Nephron (organoid): ENCODE results near the gene FAM114A1.

ENCODE experiments used
- H3K27ac Mint-ChIP-seq, 3 experiments: 2 replicates each; pipeline ENCODE4 v1.8.0; 2020; ENCODE audit warnings: mixed read lengths in 3 of 3, mild to moderate bottlenecking in 2 of 3, moderate library complexity in 1 of 3
- H3K27me3 Mint-ChIP-seq: 2 replicates; pipeline ENCODE4 v1.8.0; 2021; ENCODE audit warnings: low read depth, mild to moderate bottlenecking, moderate library complexity, mixed read lengths
- H3K36me3 Mint-ChIP-seq: 2 replicates; pipeline ENCODE4 v1.8.0; 2020; ENCODE audit warnings: low read depth, mixed read lengths
- H3K4me1 Mint-ChIP-seq: 2 replicates; pipeline ENCODE4 v1.8.0; 2020; ENCODE audit warnings: mixed read lengths
- H3K4me3 Mint-ChIP-seq, 3 experiments: 2 replicates each; pipeline ENCODE4 v1.8.0; 2020; ENCODE audit warnings: mild to moderate bottlenecking in 3 of 3, mixed read lengths in 3 of 3, moderate library complexity in 2 of 3
- H3K9me3 Mint-ChIP-seq: 2 replicates; pipeline ENCODE4 v1.8.0; 2020; ENCODE audit warnings: mixed read lengths
- TF ChIP-seq, protein P1 (sequence below), 3 experiments: fragments of 200-600 bp; sonication (generic); IDR thresholded peaks; one replicate each; pipeline ENCODE4 v1.5.0; 2021; ENCODE audit warnings: antibody characterized with exemption in 3 of 3; ENCODE audit not compliant: unreplicated experiment in 3 of 3

FAM114A1 gene

GRCh38 chr4:38904682-38905081 is 37.1 kb downstream of the FAM114A1 start:
- no peaks in the 10 kb centered on the region for H3K9me3 Mint-ChIP-seq
- TF ChIP-seq, protein P1, sequence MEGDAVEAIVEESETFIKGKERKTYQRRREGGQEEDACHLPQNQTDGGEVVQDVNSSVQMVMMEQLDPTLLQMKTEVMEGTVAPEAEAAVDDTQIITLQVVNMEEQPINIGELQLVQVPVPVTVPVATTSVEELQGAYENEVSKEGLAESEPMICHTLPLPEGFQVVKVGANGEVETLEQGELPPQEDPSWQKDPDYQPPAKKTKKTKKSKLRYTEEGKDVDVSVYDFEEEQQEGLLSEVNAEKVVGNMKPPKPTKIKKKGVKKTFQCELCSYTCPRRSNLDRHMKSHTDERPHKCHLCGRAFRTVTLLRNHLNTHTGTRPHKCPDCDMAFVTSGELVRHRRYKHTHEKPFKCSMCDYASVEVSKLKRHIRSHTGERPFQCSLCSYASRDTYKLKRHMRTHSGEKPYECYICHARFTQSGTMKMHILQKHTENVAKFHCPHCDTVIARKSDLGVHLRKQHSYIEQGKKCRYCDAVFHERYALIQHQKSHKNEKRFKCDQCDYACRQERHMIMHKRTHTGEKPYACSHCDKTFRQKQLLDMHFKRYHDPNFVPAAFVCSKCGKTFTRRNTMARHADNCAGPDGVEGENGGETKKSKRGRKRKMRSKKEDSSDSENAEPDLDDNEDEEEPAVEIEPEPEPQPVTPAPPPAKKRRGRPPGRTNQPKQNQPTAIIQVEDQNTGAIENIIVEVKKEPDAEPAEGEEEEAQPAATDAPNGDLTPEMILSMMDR (IDR thresholded peaks at IDR 0.05; ENCODE audit: unreplicated experiment in 3 of 3): no peak
- peak overlapping the region in 2 of 3 experiments; percentile 34 to 71 for H3K27ac Mint-ChIP-seq
- peaks cover 15% of the 10 kb centered on the region for H3K4me1 Mint-ChIP-seq
- H3K4me3 Mint-ChIP-seq: no peak overlapping the region
- peaks cover 34% of the 10 kb centered on the region for H3K36me3 Mint-ChIP-seq
- no peaks in the 10 kb centered on the region for H3K27me3 Mint-ChIP-seq

- Mint-ChIP-seq H3K27ac (peak overlapping the region; percentile 85 to 89 (median 86)), H3K4me1 (peaks cover 15% of the 10 kb centered on the region), H3K36me3 (peaks cover 45% of the 10 kb centered on the region), H3K4me3 (no peak overlapping the region), H3K9me3 (no peaks in the 10 kb centered on the region), H3K27me3 (no peaks in the 10 kb centered on the region)
- TF ChIP-seq, protein P1 (IDR thresholded peaks at IDR 0.05; ENCODE audit: unreplicated experiment in 3 of 3): no peak
Observed at GRCh38 chr4:38905652-38906385, 38.2 kb downstream of the FAM114A1 start.

DNA sequence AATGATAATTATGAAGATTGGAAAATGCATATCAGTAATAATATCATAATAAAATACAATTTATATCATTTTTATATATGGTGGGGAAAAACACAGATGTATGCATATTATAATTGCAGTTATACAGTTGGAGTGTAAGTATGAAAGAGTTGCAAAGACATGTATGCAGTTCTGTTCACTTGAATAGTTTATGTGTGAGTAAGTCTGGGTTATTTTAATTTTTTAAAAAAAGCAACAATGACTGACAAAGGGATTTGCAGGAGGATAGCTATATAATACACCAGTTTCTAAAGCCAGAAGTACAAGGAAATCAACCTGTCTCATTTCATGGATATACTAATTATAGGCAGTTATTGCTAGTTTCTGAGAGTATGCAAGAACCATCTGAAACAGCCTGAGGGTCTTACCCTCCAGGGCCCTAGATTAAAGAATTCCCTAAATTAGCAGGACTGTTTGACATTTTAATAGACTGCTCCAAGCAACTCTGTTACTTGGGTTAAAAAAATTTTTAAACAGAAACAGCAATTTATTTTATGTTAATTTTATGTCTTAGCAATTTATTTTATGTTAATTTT is 40.2 kb downstream of the FAM114A1 start:
- peaks cover 15% of the 10 kb centered on the region for H3K4me1 Mint-ChIP-seq
- no peaks in the 10 kb centered on the region for H3K27me3 Mint-ChIP-seq
- TF ChIP-seq, protein P1 (IDR thresholded peaks at IDR 0.05; ENCODE audit: unreplicated experiment in 3 of 3): no peak
- H3K36me3 Mint-ChIP-seq: peaks cover 60% of the 10 kb centered on the region
- H3K9me3 Mint-ChIP-seq: no peaks in the 10 kb centered on the region
- H3K27ac Mint-ChIP-seq: no peak overlapping the region
- H3K4me3 Mint-ChIP-seq: no peak overlapping the region

- H3K27ac Mint-ChIP-seq: no peak overlapping the region
- TF ChIP-seq, protein P1 (IDR thresholded peaks at IDR 0.05; ENCODE audit: unreplicated experiment in 3 of 3): no peak
- no peaks in the 10 kb centered on the region for H3K9me3 Mint-ChIP-seq
- H3K27me3 Mint-ChIP-seq: no peaks in the 10 kb centered on the region
- H3K4me1 Mint-ChIP-seq: peaks cover 14% of the 10 kb centered on the region
- H3K36me3 Mint-ChIP-seq: peaks cover 65% of the 10 kb centered on the region
- H3K4me3 Mint-ChIP-seq: no peak overlapping the region
Observed at GRCh38 chr4:38909015-38909414, 41.4 kb downstream of the FAM114A1 start.

DNA sequence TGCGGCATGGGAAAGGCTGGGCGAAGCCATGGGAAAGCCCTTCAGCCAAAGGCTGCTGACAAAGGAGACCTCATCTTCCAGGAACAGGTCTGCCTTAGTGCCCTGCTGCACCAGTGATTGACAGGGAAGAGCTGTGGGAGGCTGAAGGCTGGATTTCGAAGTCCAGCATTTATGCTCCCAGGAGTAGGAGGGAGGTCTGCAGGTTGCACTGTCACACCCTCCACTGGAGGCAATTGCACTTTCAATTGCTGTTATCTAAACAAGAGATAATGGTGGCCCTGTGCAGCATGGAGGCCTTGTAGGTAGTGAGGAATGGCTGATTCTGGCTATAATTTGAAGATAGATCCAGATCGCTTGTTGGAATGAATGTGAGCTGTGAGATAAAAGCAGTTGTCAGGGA is 43.7 kb downstream of the FAM114A1 start:
- Mint-ChIP-seq H3K4me3 (no peak overlapping the region), H3K9me3 (no peaks in the 10 kb centered on the region)

More for the DNA sequence above, 43.7 kb downstream of the FAM114A1 start:
- H3K27me3 Mint-ChIP-seq: no peaks in the 10 kb centered on the region
- peaks cover under 1% of the 10 kb centered on the region for H3K4me1 Mint-ChIP-seq
- TF ChIP-seq, protein P1 (IDR thresholded peaks at IDR 0.05; ENCODE audit: unreplicated experiment in 3 of 3): no peak
- peaks cover 72% of the 10 kb centered on the region for H3K36me3 Mint-ChIP-seq
- H3K27ac Mint-ChIP-seq: no peak overlapping the region
